Subcutaneous adipose tissue (tissue), 4 donors: ENCODE data around the gene KRTAP4-7. TPM values are rescaled to one million over a fixed set of nuclear protein-coding genes. Genes with fewer than 3 reads are reported as not detected.
"Not testable (repeated sequence)": the region's sequence is repeated elsewhere in the genome, so short reads cannot be mapped to it uniquely, and the experiment has no call there.

Experiments
- total RNA-seq, 4 donors: library from RNA; depleted of rRNA; stranded (reverse); fragments of >200 nt; gene quantifications; one replicate each; pipeline ENCODE4 v1.1.0, GENCODE V29; 2016
- TF ChIP-seq, protein P1 (sequence below): fragments of 450-650 bp; IDR thresholded peaks from one replicate; pipeline ENCODE4 v1.5.1; 2016; ENCODE audit warnings: low read depth, mild to moderate bottlenecking, control low read depth, antibody characterized with exemption, moderate library complexity

The KRTAP4-7 gene
- not detected for total RNA-seq

DNA sequence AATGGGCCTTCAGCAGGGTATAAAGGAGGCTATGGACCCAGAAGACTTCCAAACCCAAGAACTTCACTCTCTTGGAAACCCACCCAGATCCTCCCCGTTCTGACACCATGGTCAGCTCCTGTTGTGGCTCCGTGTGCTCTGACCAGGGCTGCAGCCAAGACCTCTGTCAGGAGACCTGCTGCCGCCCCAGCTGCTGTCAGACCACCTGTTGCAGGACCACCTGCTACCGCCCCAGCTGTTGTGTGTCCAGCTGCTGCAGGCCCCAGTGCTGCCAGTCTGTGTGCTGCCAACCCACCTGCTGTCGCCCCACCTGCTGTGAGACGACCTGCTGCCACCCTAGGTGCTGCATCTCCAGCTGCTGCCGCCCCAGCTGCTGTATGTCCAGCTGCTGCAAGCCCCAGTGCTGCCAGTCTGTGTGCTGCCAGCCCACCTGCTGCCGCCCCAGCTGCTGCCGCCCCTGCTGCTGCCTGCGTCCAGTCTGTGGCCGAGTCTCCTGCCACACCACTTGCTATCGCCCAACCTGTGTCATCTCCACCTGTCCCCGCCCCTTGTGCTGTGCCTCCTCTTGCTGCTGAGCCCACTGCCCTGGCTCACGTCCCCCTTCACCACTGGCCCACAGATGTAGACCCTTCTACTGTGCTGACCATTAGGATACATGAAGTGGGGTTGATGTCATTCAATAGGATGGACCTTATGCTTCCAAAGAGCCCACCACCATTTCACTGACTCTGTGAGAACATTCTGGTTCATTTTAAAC lies at the start of gene KRTAP4-7:
Gene KRTAP4-7 (plus strand): TSS at position 51 of the 757 bp plus-strand sequence. CDS start 57 bp downstream, at position 108.
- TF ChIP-seq, protein P1, sequence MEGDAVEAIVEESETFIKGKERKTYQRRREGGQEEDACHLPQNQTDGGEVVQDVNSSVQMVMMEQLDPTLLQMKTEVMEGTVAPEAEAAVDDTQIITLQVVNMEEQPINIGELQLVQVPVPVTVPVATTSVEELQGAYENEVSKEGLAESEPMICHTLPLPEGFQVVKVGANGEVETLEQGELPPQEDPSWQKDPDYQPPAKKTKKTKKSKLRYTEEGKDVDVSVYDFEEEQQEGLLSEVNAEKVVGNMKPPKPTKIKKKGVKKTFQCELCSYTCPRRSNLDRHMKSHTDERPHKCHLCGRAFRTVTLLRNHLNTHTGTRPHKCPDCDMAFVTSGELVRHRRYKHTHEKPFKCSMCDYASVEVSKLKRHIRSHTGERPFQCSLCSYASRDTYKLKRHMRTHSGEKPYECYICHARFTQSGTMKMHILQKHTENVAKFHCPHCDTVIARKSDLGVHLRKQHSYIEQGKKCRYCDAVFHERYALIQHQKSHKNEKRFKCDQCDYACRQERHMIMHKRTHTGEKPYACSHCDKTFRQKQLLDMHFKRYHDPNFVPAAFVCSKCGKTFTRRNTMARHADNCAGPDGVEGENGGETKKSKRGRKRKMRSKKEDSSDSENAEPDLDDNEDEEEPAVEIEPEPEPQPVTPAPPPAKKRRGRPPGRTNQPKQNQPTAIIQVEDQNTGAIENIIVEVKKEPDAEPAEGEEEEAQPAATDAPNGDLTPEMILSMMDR = not testable (repeated sequence)

DNA sequence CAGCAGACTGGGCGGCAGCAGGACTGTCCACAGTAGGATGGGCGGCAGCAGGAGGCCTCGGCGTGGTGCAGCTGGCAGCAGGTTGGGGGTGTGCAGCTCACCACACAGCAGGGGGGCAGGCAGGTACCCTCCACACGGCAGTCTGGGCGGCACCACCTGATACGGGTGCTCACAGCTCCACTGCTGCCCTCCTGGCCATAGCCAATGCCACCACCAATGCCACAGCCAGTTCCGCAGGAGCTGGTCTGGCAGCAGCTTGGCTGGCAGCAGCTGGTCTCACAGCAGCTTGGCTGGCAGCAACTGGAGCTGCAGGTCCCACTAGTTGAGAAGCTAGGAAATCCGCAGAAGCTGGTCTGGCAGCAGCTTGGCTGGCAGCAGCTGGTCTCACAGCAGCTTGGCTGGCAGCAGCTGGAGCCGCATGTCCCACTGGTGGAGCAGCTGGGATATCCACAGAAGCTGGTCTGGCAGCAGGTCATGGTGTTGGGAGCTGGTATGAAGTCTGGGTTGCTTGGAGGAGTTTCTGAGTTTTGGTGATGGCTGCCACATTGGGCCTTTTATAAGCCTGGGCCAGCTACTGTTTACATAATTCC lies 49.5 kb upstream of the KRTAP4-7 start, which contains the start of gene KRTAP1-3:
Gene KRTAP1-3 (minus strand): TSS at position 529 of the 590 bp plus-strand sequence. CDS start 53 bp downstream, at position 476.
- TF ChIP-seq, protein P1 = not testable (repeated sequence)

DNA sequence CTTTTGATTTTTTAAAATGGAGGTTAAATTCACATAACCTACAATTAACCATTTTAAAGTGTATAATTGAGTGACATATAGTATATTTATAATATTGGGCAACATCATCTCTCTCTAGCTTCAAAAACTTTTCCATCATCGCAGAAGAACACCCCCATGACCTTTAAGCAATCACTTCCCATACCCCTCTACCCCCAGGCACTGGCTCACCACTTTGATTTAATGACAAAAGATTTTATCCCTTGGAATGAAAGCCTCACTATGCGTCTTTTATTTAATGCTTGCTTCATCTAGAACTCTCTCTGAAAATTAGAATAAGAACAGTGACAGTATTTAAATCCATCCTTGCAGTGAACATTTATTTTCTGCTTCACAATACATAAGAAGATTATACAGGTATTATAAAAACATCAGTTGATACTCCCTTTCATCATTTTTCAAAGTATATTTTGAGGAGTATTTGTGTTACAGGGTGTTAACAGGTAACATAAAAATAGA lies 46.0 kb upstream of the KRTAP4-7 start:
- TF ChIP-seq, protein P1 = no peak

DNA sequence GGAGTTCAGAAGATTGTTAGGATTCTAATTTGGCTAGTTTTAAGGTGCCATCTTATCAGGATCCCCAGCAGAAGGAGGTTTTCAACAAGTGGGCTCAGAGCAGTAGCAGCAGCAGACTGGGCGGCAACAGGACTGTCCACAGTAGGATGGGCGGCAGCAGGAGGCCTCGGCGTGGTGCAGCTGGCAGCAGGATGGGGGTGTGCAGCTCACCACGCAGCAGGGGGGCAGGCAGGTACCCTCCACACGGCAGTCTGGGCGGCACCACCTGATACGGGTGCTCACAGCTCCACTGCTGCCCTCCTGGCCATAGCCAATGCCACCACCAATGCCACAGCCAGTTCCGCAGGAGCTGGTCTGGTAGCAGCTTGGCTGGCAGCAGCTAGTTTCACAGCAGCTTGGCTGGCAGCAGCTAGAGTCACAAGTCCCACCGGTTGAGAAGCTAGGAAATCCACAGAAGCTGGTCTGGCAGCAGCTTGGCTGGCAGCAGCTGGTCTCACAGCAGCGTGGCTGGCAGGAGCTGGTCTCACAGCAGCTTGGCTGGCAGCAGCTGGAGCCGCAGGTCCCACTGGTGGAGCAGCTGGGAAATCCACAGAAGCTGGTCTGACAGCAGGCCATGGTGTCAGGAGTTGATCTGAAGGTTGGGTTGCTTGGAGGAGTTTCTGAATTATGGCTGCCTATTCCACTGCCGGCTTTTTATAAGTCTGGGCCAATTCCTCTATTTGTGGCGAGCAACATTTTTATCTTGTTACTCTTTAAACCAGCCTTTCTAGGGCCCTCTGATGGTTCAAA lies 43.0 kb upstream of the KRTAP4-7 start, which contains the start of gene KRTAP1-1:
Gene KRTAP1-1 (minus strand): TSS at position 668 of the 789 bp plus-strand sequence. CDS start 53 bp downstream, at position 615.
- TF ChIP-seq, protein P1 = not testable (repeated sequence)

DNA sequence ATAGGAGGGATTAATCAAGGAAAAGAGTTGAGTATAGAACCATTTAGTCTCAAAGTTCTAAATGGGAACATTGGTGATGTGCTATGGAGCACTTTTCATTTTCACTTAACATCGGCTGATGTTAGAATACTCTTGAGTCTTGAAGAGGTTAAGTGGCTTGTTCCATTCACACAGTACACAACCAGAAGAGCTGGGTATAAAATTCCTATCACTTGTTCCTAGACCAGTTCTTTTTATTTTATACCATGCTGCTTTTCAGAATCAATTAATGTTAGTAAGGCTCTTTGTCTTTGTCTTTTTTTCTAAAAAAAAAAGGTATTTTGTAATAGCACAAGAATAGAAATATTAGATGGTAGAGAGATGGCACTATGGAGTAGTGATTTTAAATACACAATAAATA lies 41.0 kb upstream of the KRTAP4-7 start:
- TF ChIP-seq, protein P1 = no peak

DNA sequence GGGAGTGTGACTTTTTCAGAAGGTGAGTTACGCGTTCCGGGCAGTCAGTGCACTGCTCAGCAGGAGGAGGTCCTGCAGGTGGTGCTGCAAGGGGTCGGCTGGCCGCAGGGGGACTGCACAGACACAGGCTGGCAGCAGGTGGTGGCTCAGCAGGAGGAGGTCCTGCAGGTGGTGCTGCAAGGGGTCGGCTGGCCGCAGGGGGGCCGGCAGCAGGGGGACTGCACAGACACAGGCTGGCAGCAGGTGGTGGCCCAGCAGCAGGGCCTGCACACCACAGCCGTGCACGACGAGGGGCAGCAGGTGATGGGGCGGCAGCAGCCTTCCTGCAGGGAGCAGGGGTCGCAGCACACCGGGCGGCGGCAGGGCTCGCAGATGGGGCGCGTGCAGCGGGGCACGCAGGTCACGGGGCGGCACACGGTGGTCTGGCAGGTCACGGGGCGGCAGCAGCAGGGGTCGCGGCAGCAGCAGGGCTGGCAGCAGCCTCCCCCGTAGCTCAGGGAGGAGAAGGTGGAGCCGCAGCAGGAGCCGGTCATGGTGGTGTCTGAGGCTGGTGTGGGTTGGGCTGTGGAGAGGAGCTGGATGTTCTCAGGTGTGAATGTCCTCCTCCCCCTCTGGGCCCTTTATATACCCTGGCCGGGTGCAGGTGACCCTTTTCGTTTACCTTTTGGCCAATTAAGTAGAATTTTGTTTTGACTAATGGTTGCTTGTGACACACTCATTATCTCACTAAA lies 37.0 kb upstream of the KRTAP4-7 start, which contains the start of gene KRTAP2-1:
Gene KRTAP2-1 (minus strand): TSS at position 582 of the 731 bp plus-strand sequence. CDS start 49 bp downstream, at position 533.
- TF ChIP-seq, protein P1 = not testable (repeated sequence)
